Suprapubic skin (tissue), 4 donors: ENCODE measurements around the gene RGS6. TPM values are rescaled to one million over a fixed set of nuclear protein-coding genes. Genes with fewer than 3 reads are reported as not detected.

Experiments
- DNase-seq, 2 donors: peaks; one replicate each; pipeline ENCODE4 v3.0.0-alpha.2; 2019; ENCODE audit warnings: low spot score in 2 of 2
- H3K27ac ChIP-seq: fragments of 200-600 bp; sonication (generic); one replicate; pipeline ENCODE4 v1.5.1; 2019
- H3K27me3 ChIP-seq: fragments of 200-600 bp; sonication (generic); one replicate; pipeline ENCODE4 v1.5.1; 2019
- H3K36me3 ChIP-seq: fragments of 200-600 bp; sonication (generic); one replicate; pipeline ENCODE4 v1.5.1; 2019
- H3K4me1 ChIP-seq: fragments of 200-600 bp; sonication (generic); one replicate; pipeline ENCODE4 v1.5.1; 2019
- H3K4me3 ChIP-seq: fragments of 200-600 bp; sonication (generic); one replicate; pipeline ENCODE4 v1.5.1; 2019; ENCODE audit warnings: mild to moderate bottlenecking
- H3K9me3 ChIP-seq: fragments of 200-600 bp; sonication (generic); one replicate; pipeline ENCODE4 v1.5.1; 2019
- CTCF ChIP-seq, 2 donors: fragments of 200-600 bp in 1 of 2; fragments of 450-650 bp in 1 of 2; sonication (generic) in 1 of 2; IDR thresholded peaks; one replicate each; pipeline ENCODE4 v1.5.1; 2016 to 2019; ENCODE audit warnings: antibody characterized with exemption in 2 of 2, mild to moderate bottlenecking in 1 of 2, moderate library complexity in 1 of 2
- EP300 ChIP-seq: sonication (generic); formaldehyde crosslinking; IDR thresholded peaks from one replicate; pipeline ENCODE4 v1.6.1; 2017; ENCODE audit warnings: antibody characterized with exemption
- POLR2A ChIP-seq, 2 donors: fragments of 450-650 bp; IDR thresholded peaks; one replicate each; pipeline ENCODE4 v1.6.1; 2017; ENCODE audit warnings: antibody characterized with exemption in 2 of 2, mild to moderate bottlenecking in 2 of 2, moderate library complexity in 2 of 2
- POLR2AphosphoS5 ChIP-seq, 3 donors: sonication (generic); formaldehyde crosslinking; IDR thresholded peaks; one replicate each; pipeline ENCODE4 v1.6.1; 2017; ENCODE audit warnings: antibody characterized with exemption in 3 of 3
- WGBS: methylation state at CpG from one replicate; pipeline ENCODE4 v1.1.5; 2018; 5-methylcytosine and 5-hydroxymethylcytosine counted together
- total RNA-seq, 4 donors: library from RNA; depleted of rRNA; stranded (reverse); fragments of >200 nt; gene quantifications; one replicate each; pipeline ENCODE4 v1.1.0, GENCODE V29; 2016

RGS6 gene
- total RNA-seq, 4 donors from 2014 or later = 0.08 to 4.4 (median 1.0) TPM

DNA sequence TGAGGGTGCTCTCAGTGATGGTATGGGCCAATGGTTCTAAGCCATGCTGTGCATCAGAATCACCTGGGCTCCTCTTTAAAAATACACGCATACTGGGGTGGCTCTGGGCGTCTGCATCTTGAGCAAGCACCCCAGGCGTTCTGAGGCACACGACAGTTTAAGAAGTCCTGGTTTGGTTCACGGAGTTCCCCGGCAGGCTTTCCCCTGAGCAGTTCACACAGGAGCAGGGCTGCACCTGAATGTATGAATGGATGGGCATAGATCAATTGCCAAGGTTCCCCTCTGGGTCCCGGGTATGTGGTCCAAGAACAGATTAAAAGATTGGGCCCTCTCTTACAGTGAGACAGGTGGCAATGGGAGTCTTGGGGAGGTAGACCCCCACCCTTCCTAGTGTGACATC is 566.4 kb downstream of the RGS6 start:
- H3K27me3 ChIP-seq = no peaks in the 10 kb centered on the region
- no peaks in the 10 kb centered on the region for H3K9me3 ChIP-seq
- no peaks in the 10 kb centered on the region for H3K4me1 ChIP-seq
- no peak overlapping the region for H3K4me3 ChIP-seq
- TF ChIP-seq POLR2AphosphoS5 (IDR thresholded peaks at IDR 0.05) (no peak), EP300 (no peak), CTCF (IDR thresholded peaks at IDR 0.05) (no peak), POLR2A (IDR thresholded peaks at IDR 0.05) (no peak)
- no peak for DNase-seq
- H3K36me3 ChIP-seq = no peaks in the 10 kb centered on the region
- 96% methylated on average over 7 of the region's 7 CpGs for WGBS
- no peak overlapping the region for H3K27ac ChIP-seq

DNA sequence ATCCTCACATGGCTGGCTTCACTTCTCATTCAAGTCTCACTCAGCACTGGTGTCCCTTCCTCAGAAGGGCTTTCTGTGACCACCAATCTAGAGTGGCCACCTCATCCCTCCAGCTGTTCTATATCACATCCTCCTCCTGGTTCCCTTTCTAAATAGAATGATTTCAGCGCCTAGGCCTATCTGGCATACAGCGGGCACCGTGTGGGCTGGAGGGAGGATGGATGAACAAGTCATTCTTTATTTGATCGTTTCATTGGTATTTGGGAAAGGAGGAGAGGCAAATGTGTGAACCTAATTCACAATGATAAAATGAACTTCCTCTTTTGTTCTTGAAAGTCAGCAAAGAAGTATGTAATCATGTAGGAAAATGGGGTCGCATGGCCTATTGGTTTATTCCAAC is 567.5 kb downstream of the RGS6 start:
- Histone ChIP-seq H3K36me3 (no peaks in the 10 kb centered on the region), H3K9me3 (no peaks in the 10 kb centered on the region), H3K27ac (no peak overlapping the region), H3K4me3 (no peak overlapping the region), H3K4me1 (no peaks in the 10 kb centered on the region), H3K27me3 (no peaks in the 10 kb centered on the region)
- TF ChIP-seq POLR2AphosphoS5 (IDR thresholded peaks at IDR 0.05) = no peak
- TF ChIP-seq EP300 = no peak
- no peak for TF ChIP-seq POLR2A (IDR thresholded peaks at IDR 0.05)
- TF ChIP-seq CTCF (IDR thresholded peaks at IDR 0.05) = no peak
- WGBS = 82% methylated on average over 5 of the region's 5 CpGs
- no peak for DNase-seq

DNA sequence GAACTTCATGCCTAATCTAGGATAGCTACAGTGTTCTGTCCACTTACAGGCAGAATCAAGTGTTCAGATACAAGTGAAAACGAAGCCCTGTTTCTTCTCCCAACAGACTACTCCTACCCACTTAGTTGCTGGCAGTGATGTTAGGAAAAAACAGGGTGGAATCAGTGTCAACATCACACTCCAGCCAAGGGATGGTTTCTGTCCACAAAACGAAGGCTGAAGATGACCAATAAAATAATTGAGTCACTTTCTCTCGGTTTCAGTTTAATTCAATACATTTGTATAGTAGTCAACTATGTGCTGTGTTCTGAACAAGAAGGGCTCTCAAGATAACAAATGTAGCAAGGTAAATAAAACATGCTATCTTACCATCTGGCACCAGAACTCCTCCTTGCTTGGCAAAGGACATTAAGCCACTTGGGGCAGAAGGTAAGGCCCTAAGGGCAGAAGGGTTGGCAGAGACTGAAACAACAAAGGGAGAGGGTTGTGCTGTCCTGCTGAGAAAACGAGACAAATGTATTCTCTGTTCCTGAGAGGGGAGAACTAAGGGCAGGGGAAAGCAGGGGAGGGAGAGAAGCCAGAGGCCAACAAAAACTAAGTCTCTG is 568.1 kb downstream of the RGS6 start:
- Histone ChIP-seq H3K36me3 (no peaks in the 10 kb centered on the region), H3K4me1 (no peaks in the 10 kb centered on the region), H3K4me3 (no peak overlapping the region), H3K27me3 (no peaks in the 10 kb centered on the region), H3K27ac (no peak overlapping the region), H3K9me3 (no peaks in the 10 kb centered on the region)
- DNase-seq = no peak
- TF ChIP-seq EP300 (no peak), CTCF (IDR thresholded peaks at IDR 0.05) (no peak), POLR2A (IDR thresholded peaks at IDR 0.05) (no peak), POLR2AphosphoS5 (IDR thresholded peaks at IDR 0.05) (no peak)
- 40% methylated on average over 4 of the region's 4 CpGs for WGBS

DNA sequence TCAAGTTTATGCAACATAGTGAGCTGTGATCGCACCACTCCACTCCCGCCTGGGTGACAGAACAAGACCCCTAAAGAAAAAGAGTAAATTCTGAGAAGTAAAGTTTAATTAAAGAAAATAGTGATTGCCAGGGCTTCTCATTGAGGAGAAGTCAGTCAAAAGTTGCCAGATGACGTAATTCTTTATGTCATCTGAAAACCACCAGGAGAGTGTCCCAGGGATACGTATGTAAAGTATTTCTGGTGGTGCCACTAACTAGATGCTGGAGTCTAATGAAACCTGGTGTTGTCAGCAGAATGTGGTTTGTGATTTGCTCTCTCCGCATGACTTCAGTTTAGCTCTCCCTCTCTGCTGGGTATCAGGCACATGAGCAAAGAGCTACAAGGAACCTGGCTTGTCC is 569.2 kb downstream of the RGS6 start:
- WGBS = 91% methylated on average over 5 of the region's 5 CpGs
- Histone ChIP-seq H3K9me3 (no peaks in the 10 kb centered on the region), H3K4me3 (no peak overlapping the region), H3K27me3 (no peaks in the 10 kb centered on the region), H3K4me1 (no peaks in the 10 kb centered on the region), H3K27ac (no peak overlapping the region), H3K36me3 (no peaks in the 10 kb centered on the region)
- TF ChIP-seq POLR2A (IDR thresholded peaks at IDR 0.05) (no peak), EP300 (no peak), POLR2AphosphoS5 (IDR thresholded peaks at IDR 0.05) (no peak), CTCF (IDR thresholded peaks at IDR 0.05) (no peak)
- no peak for DNase-seq

GRCh38 chr14:72503271-72503670 is 571.0 kb downstream of the RGS6 start:
- TF ChIP-seq EP300 = no peak
- TF ChIP-seq POLR2AphosphoS5 (IDR thresholded peaks at IDR 0.05) = no peak
- TF ChIP-seq POLR2A (IDR thresholded peaks at IDR 0.05) = no peak
- TF ChIP-seq CTCF (IDR thresholded peaks at IDR 0.05) = no peak
- H3K4me1 ChIP-seq = no peaks in the 10 kb centered on the region
- WGBS = 62% methylated on average over 1 of the region's 1 CpG

More at GRCh38 chr14:72503271-72503670, 571.0 kb downstream of the RGS6 start:
- H3K4me3 ChIP-seq = no peak overlapping the region
- no peak for DNase-seq
- no peak overlapping the region for H3K27ac ChIP-seq
- no peaks in the 10 kb centered on the region for H3K36me3 ChIP-seq
- H3K27me3 ChIP-seq = no peaks in the 10 kb centered on the region
- no peaks in the 10 kb centered on the region for H3K9me3 ChIP-seq
